Spleen (tissue), 11 donors: ENCODE results near the gene MYO10. TPM values are rescaled to one million over a fixed set of nuclear protein-coding genes. Genes with fewer than 3 reads are reported as not detected.

Experiments
- DNase-seq: peaks from one replicate; pipeline ENCODE4 v3.0.0-alpha.2; 2020
- H3K27ac ChIP-seq, 8 donors: fragments of 200-600 bp; sonication (generic) in 7 of 8; 1 replicate in 4 of 8; 2 replicates in 4 of 8; pipeline versions ENCODE4 v1.5.0 to v1.8.0; 2016 to 2021; ENCODE audit warnings: inconsistent platforms in 4 of 8, mild to moderate bottlenecking in 4 of 8, moderate library complexity in 1 of 8
- H3K27me3 ChIP-seq, 7 donors: fragments of 200-600 bp; sonication (generic) in 6 of 7; replicated peaks in 1 of 7; 1 replicate in 4 of 7; 2 replicates in 3 of 7; pipeline versions ENCODE4 v1.5.0 to v1.8.0; 2016 to 2021; ENCODE audit warnings: inconsistent platforms in 3 of 7, mild to moderate bottlenecking in 1 of 7
- H3K36me3 ChIP-seq, 6 donors: fragments of 200-600 bp; sonication (generic) in 5 of 6; 1 replicate in 4 of 6; 2 replicates in 2 of 6; pipeline versions ENCODE4 v1.5.0 to v1.8.0; 2016 to 2021; ENCODE audit warnings: inconsistent platforms in 2 of 6
- H3K4me1 ChIP-seq, 6 donors: fragments of 200-600 bp; sonication (generic) in 5 of 6; 1 replicate in 3 of 6; 2 replicates in 3 of 6; pipeline versions ENCODE4 v1.5.0 to v1.8.0; 2016 to 2021; ENCODE audit warnings: inconsistent platforms in 3 of 6
- H3K4me3 ChIP-seq, 8 donors: fragments of 200-600 bp; sonication (generic) in 7 of 8; 1 replicate in 4 of 8; 2 replicates in 4 of 8; pipeline versions ENCODE4 v1.5.0 to v1.8.0; 2016 to 2021; ENCODE audit warnings: inconsistent platforms in 4 of 8, mild to moderate bottlenecking in 4 of 8, moderate library complexity in 2 of 8
- H3K9me3 ChIP-seq, 8 donors: fragments of 200-600 bp; sonication (generic) in 7 of 8; 1 replicate in 4 of 8; 2 replicates in 4 of 8; pipeline versions ENCODE4 v1.5.0 to v1.8.0; 2016 to 2021; ENCODE audit warnings: inconsistent platforms in 4 of 8
- POLR2A ChIP-seq, 3 donors: fragments of 450-650 bp; IDR thresholded peaks; one replicate each; pipeline ENCODE4 v1.5.1; 2017; ENCODE audit warnings: antibody characterized with exemption in 3 of 3, mild to moderate bottlenecking in 1 of 3
- POLR2AphosphoS5 ChIP-seq, 3 donors: sonication (generic); formaldehyde crosslinking; IDR thresholded peaks; one replicate each; pipeline ENCODE4 v1.5.1; 2017; ENCODE audit warnings: antibody characterized with exemption in 3 of 3
- WGBS, 5 donors: extraction: QIAGEN DNeasy Blood & Tissue Kit in 3 of 5; methylation state at CpG; one replicate each; pipeline versions ENCODE4 v1.1.5 to v1.1.7; 2013 to 2018; 5-methylcytosine and 5-hydroxymethylcytosine counted together
- intact Hi-C: fragments of 100-400 bp; cut with DNase I; formaldehyde crosslinking; loops from one replicate; pipeline ENCODE4 v1.15.0; 2023; ENCODE audit warnings: low total_unique reads
- polyA plus RNA-seq, 3 donors: library from polyadenylated mRNA; stranded (reverse); fragments of 200-250 nt; gene quantifications; one replicate each; pipeline ENCODE4 v1.2.1, GENCODE V29; 2013
- total RNA-seq, 7 donors: library from RNA; depleted of rRNA in 3 of 7; stranded (reverse); fragments of >200 nt in 3 of 7; fragmentation: NEBNext Ultra II Directional in 4 of 7; extraction: Animal tissue kit (Norgen Biotek cat#: 25700) in 4 of 7; gene quantifications; one replicate each; pipeline versions ENCODE4 v1.1.0 to v1.2.1, GENCODE V29; 2016 to 2021
- TF ChIP-seq, protein P1 (sequence below), 11 experiments: fragments of 200-600 bp in 7 of 11; fragments of 450-650 bp in 4 of 11; sonication (generic) in 4 of 11; IDR thresholded peaks in 8 of 11; conservative IDR thresholded peaks in 3 of 11; 1 replicate in 7 of 11; 2 replicates in 4 of 11; pipeline versions ENCODE4 v1.4.0 to v1.8.0; 2016 to 2021; ENCODE audit warnings: antibody characterized with exemption in 11 of 11, inconsistent platforms in 4 of 11, mild to moderate bottlenecking in 1 of 11
- donor health status: healthy with polysubstance abuse.
- donor health status: DM: no; HTN: no; CAD: no; lungs with moderate emphysema.
- donor health status: DM: no; HTN: no; CAD: no.
- donor health status: Bipolar disorder and iron deficiency.
- donor health status: healthy.
- donor health status: DM: no; HTN: no; CAD: no.
- donor health status: DM: yes; HTN: yes; CAD: no.

MYO10 gene
- total and polyA plus RNA-seq, 10 donors, result 1.1 to 72.8 (median 32.7) TPM

DNA sequence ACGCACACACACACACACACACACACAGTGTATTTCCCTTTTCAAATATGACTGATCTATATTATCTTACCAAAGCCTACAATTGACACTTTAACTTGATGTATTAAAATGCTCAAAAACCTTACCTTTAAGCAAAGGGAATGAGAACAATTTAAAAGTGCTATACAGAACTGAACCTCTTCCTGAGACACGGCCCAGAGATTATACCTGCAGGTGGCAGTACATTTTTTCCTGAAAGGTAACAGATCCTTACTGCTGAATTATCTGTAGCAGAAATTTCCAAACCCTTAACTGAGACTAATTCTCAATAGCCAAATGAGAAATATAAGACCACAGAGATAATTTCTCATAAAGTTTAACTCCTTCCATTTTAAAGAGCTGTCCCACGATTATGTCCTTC is 91.1 kb downstream of the MYO10 start:
- intact Hi-C loops, result no loop called here
- TF ChIP-seq, protein P1, sequence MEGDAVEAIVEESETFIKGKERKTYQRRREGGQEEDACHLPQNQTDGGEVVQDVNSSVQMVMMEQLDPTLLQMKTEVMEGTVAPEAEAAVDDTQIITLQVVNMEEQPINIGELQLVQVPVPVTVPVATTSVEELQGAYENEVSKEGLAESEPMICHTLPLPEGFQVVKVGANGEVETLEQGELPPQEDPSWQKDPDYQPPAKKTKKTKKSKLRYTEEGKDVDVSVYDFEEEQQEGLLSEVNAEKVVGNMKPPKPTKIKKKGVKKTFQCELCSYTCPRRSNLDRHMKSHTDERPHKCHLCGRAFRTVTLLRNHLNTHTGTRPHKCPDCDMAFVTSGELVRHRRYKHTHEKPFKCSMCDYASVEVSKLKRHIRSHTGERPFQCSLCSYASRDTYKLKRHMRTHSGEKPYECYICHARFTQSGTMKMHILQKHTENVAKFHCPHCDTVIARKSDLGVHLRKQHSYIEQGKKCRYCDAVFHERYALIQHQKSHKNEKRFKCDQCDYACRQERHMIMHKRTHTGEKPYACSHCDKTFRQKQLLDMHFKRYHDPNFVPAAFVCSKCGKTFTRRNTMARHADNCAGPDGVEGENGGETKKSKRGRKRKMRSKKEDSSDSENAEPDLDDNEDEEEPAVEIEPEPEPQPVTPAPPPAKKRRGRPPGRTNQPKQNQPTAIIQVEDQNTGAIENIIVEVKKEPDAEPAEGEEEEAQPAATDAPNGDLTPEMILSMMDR (IDR thresholded peaks at IDR 0.05 in 8 of 11, conservative IDR thresholded peaks at IDR 0.05 in 3 of 11), result no peak
- TF ChIP-seq POLR2AphosphoS5 (IDR thresholded peaks at IDR 0.05) (no peak), POLR2A (IDR thresholded peaks at IDR 0.05) (no peak)
- 85 to 91% (median 90%) methylated on average over 3 of the region's 3 CpGs for WGBS, 5 donors

DNA sequence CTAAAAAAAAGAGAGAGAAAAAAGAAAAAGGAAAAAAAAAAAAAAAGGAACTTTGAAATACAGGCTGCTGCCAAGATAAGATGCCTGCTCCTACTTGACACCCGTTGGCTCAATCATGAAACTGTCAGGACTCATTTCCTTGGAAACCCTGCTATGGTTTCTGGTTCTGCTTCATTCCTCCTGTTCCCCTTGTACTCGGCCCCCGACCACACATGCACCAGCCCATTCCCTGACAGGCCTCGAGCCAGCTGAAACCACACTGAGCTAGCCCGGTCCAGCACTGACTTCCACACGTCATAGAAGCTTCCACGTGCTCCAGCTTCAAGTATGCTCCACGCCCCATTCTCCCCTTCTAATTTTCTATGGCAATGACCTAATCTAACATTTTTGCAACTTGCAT is 93.2 kb downstream of the MYO10 start:
- 22 to 39% (median 32%) methylated on average over 8 of the region's 8 CpGs for WGBS, 5 donors
- H3K36me3 ChIP-seq, result no peaks in the 10 kb centered on the region
- intact Hi-C loops, result no loop called here
- no peaks in the 10 kb centered on the region for H3K9me3 ChIP-seq
- H3K4me1 ChIP-seq, result peaks cover 0 to 12% (median 1%) of the 10 kb centered on the region in 6 donors
- no peak for DNase-seq
- no peak overlapping the region for H3K4me3 ChIP-seq
- no peak overlapping the region for H3K27ac ChIP-seq
- no peaks in the 10 kb centered on the region for H3K27me3 ChIP-seq
- TF ChIP-seq, protein P1 (IDR thresholded peaks at IDR 0.05 in 8 of 11, conservative IDR thresholded peaks at IDR 0.05 in 3 of 11), result no peak
- no peak for TF ChIP-seq POLR2A (IDR thresholded peaks at IDR 0.05)
- TF ChIP-seq POLR2AphosphoS5 (IDR thresholded peaks at IDR 0.05), result no peak

More for the DNA sequence above, 91.1 kb downstream of the MYO10 start:
- DNase-seq, result no peak
- no peaks in the 10 kb centered on the region for H3K36me3 ChIP-seq
- H3K27me3 ChIP-seq, result no peaks in the 10 kb centered on the region
- H3K9me3 ChIP-seq, result no peaks in the 10 kb centered on the region
- H3K4me1 ChIP-seq, result peaks cover 0 to 12% (median 1%) of the 10 kb centered on the region in 6 donors
- H3K27ac ChIP-seq, result no peak overlapping the region
- H3K4me3 ChIP-seq, result no peak overlapping the region

DNA sequence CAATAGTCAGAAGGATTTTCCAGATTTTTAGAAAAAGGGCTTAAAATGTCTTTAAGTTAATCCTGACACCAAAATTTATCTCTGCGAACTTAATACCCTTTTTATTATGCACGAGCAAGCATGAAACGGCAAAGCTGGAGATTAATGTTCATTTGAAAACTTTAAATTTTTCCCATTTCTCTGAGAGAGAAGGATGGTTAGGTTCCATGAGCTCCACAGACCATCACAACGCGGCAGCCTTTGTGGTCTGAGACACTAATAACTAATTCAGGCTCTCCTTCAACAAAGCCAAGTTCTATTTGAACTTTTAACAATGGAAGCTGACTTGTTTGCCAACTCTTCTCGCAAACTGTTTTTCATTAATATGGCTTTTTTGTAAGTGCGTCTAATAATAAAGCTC is 94.7 kb downstream of the MYO10 start:
- Histone ChIP-seq H3K4me1 (peaks cover 0 to 12% (median 1%) of the 10 kb centered on the region in 6 donors), H3K4me3 (no peak overlapping the region), H3K9me3 (no peaks in the 10 kb centered on the region), H3K27ac (no peak overlapping the region), H3K36me3 (no peaks in the 10 kb centered on the region), H3K27me3 (no peaks in the 10 kb centered on the region)
- intact Hi-C loops, result no loop called here
- 81 to 92% (median 90%) methylated on average over 7 of the region's 7 CpGs for WGBS, 5 donors
- DNase-seq, result no peak
- TF ChIP-seq POLR2AphosphoS5 (IDR thresholded peaks at IDR 0.05) (no peak), POLR2A (IDR thresholded peaks at IDR 0.05) (no peak)
- TF ChIP-seq, protein P1 (IDR thresholded peaks at IDR 0.05 in 8 of 11, conservative IDR thresholded peaks at IDR 0.05 in 3 of 11), result no peak

DNA sequence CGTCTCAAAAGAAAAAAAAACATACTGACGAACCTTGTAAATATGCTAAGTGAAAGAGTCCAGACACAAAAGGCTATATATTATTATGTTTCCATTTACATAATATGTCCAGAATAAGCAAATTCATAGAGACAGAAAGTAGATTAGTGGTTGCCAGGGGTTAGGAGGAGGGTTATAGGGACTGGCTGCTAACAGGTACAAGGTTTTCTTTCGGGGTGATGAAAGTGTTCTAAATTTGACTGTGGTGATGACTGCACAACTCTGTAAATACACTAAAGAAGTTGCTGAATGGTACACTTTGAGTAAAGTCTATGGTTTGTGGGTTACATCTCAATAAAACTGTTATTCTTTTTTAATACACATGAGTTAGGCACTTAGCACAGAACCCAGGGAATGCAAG is 98.8 kb downstream of the MYO10 start:
- Histone ChIP-seq H3K27ac (no peak overlapping the region), H3K9me3 (no peaks in the 10 kb centered on the region), H3K4me3 (no peak overlapping the region), H3K27me3 (no peaks in the 10 kb centered on the region), H3K36me3 (no peaks in the 10 kb centered on the region), H3K4me1 (peaks cover 0 to under 1% (median 0%) of the 10 kb centered on the region in 6 donors)
- intact Hi-C loops, result no loop called here
- no peak for DNase-seq
- WGBS, 5 donors, result 72 to 86% (median 73%) methylated on average over 3 of the region's 3 CpGs
- TF ChIP-seq POLR2A (IDR thresholded peaks at IDR 0.05) (no peak), POLR2AphosphoS5 (IDR thresholded peaks at IDR 0.05) (no peak)
- TF ChIP-seq, protein P1 (IDR thresholded peaks at IDR 0.05 in 8 of 11, conservative IDR thresholded peaks at IDR 0.05 in 3 of 11), result no peak
